ENCODE data around the gene KCTD11. TPM values are rescaled to one million over a fixed set of nuclear protein-coding genes. Genes with fewer than 3 reads are reported as not detected.

KCTD11 gene
- total and polyA plus RNA-seq, 2 experiments from 2014 or later = 2.2 to 7.7 TPM

- no peak for ATAC-seq
These were observed 17.9 kb downstream of the KCTD11 start for GRCh38 chr17:7369825-7370224.

More at GRCh38 chr17:7369825-7370224, 17.9 kb downstream of the KCTD11 start:
- no peaks in the 10 kb centered on the region for H3K79me2 ChIP-seq (replicated peaks; ENCODE audit: insufficient read depth)
- H3K27ac ChIP-seq (ENCODE audit: low read depth) = no peak overlapping the region
- H3K9me3 Mint-ChIP-seq = no peaks in the 10 kb centered on the region
- peaks cover 26% of the 10 kb centered on the region for H3K4me1 Mint-ChIP-seq
- H3K36me3 Mint-ChIP-seq (ENCODE audit: low read depth) = no peaks in the 10 kb centered on the region
- no peak overlapping the region; the same call in 1 of the 2 replicates for H2AFZ ChIP-seq
- no peaks in the 10 kb centered on the region for H3K27me3 ChIP-seq (ENCODE audit: insufficient read depth)
- H4K20me1 ChIP-seq (replicated peaks; ENCODE audit: insufficient read depth) = no peaks in the 10 kb centered on the region
- peaks cover 28% of the 10 kb centered on the region for H3K4me1 ChIP-seq (ENCODE audit: insufficient read depth)
- H3F3A ChIP-seq (replicated peaks; ENCODE audit: low read depth) = 0 out of 2 replicates have a peak, but pooled peaks cover 5% of the 10 kb centered on the region
- H3K4me3 ChIP-seq = no peak overlapping the region
- TF ChIP-seq REST (IDR thresholded peaks at IDR 0.05; ENCODE audit: unreplicated experiment) = no peak
- no peak for TF ChIP-seq ETS1 (IDR thresholded peaks at IDR 0.05)
- TF ChIP-seq EZH2phosphoT487 (IDR thresholded peaks at IDR 0.05; ENCODE audit: unreplicated experiment) = no peak
- no peak for TF ChIP-seq ZNF462 (CRISPR knock-in tag; IDR thresholded peaks at IDR 0.05)
- DNase-seq (ENCODE audit: low spot score) = no peak
- H3K27me3 Mint-ChIP-seq (ENCODE audit: insufficient read depth, low read depth, poor library complexity) = peaks cover 9% of the 10 kb centered on the region
- H3K36me3 ChIP-seq (ENCODE audit: insufficient read depth) = no peaks in the 10 kb centered on the region
- H3K4me3 Mint-ChIP-seq = no peak overlapping the region
- no peak overlapping the region for H3K4me2 ChIP-seq
- H3K9me2 ChIP-seq (ENCODE audit: insufficient read depth) = no peaks in the 10 kb centered on the region
- H3K27ac Mint-ChIP-seq = no peak overlapping the region
